NCI-H128 (cell line): ENCODE data around the gene CNTROB.
"Not testable (repeated sequence)": the region's sequence is repeated elsewhere in the genome, so short reads cannot be mapped to it uniquely, and the experiment has no call there.

Experiments used
- DNase-seq: peaks from one replicate; lab custom pipeline; 2025; ENCODE audit not compliant: unreplicated experiment; lab: John Stamatoyannopoulos, UW

Gene CNTROB

GRCh38 chr17:7940743-7941142, 8.7 kb downstream of the CNTROB start:
- DNase-seq: no peak

GRCh38 chr17:7943291-7943690, 11.3 kb downstream of the CNTROB start:
- no peak for DNase-seq

- DNase-seq: no peak
These were observed 12.3 kb downstream of the CNTROB start for GRCh38 chr17:7944326-7944725.

- no peak for DNase-seq
These were observed 13.6 kb downstream of the CNTROB start for GRCh38 chr17:7945651-7946050.

GRCh38 chr17:7946441-7946840, 14.4 kb downstream of the CNTROB start:
- DNase-seq: no peak

GRCh38 chr17:7947651-7948050, 15.6 kb downstream of the CNTROB start:
- DNase-seq: no peak

- DNase-seq: no peak
These were observed 18.6 kb downstream of the CNTROB start for GRCh38 chr17:7950578-7950977.

- DNase-seq: no peak
These were observed 19.3 kb downstream of the CNTROB start for GRCh38 chr17:7951143-7951792.

GRCh38 chr17:7953266-7953665, 21.3 kb downstream of the CNTROB start:
- DNase-seq: not testable (repeated sequence)

GRCh38 chr17:7955414-7956227, 23.6 kb downstream of the CNTROB start:
- no peak for DNase-seq

GRCh38 chr17:7956228-7956965, 24.4 kb downstream of the CNTROB start:
- no peak for DNase-seq

GRCh38 chr17:7959503-7960253, 27.7 kb downstream of the CNTROB start:
- DNase-seq: no peak

GRCh38 chr17:7961421-7961820, 29.4 kb downstream of the CNTROB start:
- no peak for DNase-seq

- DNase-seq: no peak
These were observed 35.7 kb downstream of the CNTROB start for GRCh38 chr17:7967751-7968150.

GRCh38 chr17:7969433-7969832, 37.4 kb downstream of the CNTROB start:
- no peak for DNase-seq

GRCh38 chr17:7971651-7972050, 39.6 kb downstream of the CNTROB start:
- no peak for DNase-seq

- no peak for DNase-seq
These were observed 40.3 kb downstream of the CNTROB start for GRCh38 chr17:7972131-7972785.

GRCh38 chr17:7974638-7975131, 42.7 kb downstream of the CNTROB start:
- no peak for DNase-seq

- DNase-seq: no peak
These were observed 45.0 kb downstream of the CNTROB start for GRCh38 chr17:7977039-7977438.

GRCh38 chr17:7977805-7978204, 45.8 kb downstream of the CNTROB start:
- no peak for DNase-seq
